ENCODE results near the gene SPTBN2. TPM values are rescaled to one million over a fixed set of nuclear protein-coding genes. Genes with fewer than 3 reads are reported as not detected.

SPTBN2 gene
- total and polyA plus RNA-seq, 4 donors, result 4.7 to 16.1 (median 11.3) TPM

- ATAC-seq (ENCODE audit: insufficient read depth, low FRiP score) (no peak), DNase-seq (no peak)
- Histone ChIP-seq H3K4me1 (ENCODE audit: control insufficient read depth in 5 of 5, insufficient read depth in 5 of 5, low read length in 5 of 5) (peaks cover 0 to 30% (median 11%) of the 10 kb centered on the region in 5 donors), H3K27ac (ENCODE audit: low read depth in 1 of 2, low read length in 1 of 2) (peak overlapping the region; percentile 89 to 93), H3K9ac (ENCODE audit: insufficient read depth in 1 of 2, low read length in 2 of 2) (peak overlapping the region; percentile 69 to 89), H3K36me3 (ENCODE audit: control insufficient read depth in 4 of 4, insufficient read depth in 4 of 4, low read length in 4 of 4) (peaks cover 0 to 6% (median 3%) of the 10 kb centered on the region in 4 donors), H3K27me3 (ENCODE audit: control insufficient read depth in 3 of 3, insufficient read depth in 3 of 3, low read length in 2 of 3) (no peaks in the 10 kb centered on the region), H3K9me3 (ENCODE audit: control insufficient read depth in 4 of 4, insufficient read depth in 3 of 4, low read length in 3 of 4) (no peaks in the 10 kb centered on the region), H3K4me3 (peak overlapping the region; percentile 76)
- TF ChIP-seq CTCF (IDR thresholded peaks at IDR 0.05; ENCODE audit: control extremely low read depth, extremely low read depth), result no peak
- WGBS, 2 donors, result 9 to 13% methylated on average over 25 to 26 of the region's 27 CpGs
Measured at GRCh38 chr11:66676931-66677598, 52.0 kb downstream of the SPTBN2 start.

DNA sequence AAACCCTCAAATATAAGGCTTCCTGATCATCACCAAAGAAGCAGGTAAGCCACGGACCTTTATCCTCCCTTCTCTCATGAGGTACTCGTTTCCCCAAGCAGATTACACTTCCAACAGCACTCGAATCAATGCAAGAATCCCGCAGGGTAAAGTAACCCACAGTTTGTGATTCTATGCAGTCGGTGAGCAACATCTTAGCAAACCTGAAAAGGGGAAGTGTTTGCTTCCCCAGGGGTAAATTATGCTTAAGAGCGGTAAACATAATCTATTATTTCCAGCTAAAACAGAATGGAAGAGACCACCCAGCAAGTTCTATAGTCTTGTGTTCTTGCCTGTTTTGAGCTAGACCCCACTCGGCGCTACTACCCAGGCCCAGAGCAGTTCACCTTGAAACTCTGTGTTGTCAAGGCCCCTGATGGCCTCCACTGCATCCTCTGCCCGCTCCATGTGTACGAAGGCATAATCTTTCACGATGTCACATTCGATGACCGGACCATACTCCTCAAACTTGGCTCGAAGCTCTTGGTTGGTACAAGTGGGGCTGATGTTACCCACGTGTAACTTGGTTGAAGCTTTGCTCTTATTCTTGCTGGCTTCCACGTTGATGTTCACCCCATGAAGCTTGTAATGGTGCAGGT, 52.6 kb downstream of the SPTBN2 start:
- TF ChIP-seq CTCF (IDR thresholded peaks at IDR 0.05; ENCODE audit: control extremely low read depth, extremely low read depth), result no peak
- no peak overlapping the region for H3K27ac ChIP-seq (ENCODE audit: low read depth in 1 of 2, low read length in 1 of 2)
- H3K9ac ChIP-seq (ENCODE audit: insufficient read depth in 1 of 2, low read length in 2 of 2), result peak overlapping the region; percentile 69 to 89
- DNase-seq, result no peak
- no peaks in the 10 kb centered on the region for H3K27me3 ChIP-seq (ENCODE audit: control insufficient read depth in 3 of 3, insufficient read depth in 3 of 3, low read length in 2 of 3)
- H3K4me1 ChIP-seq (ENCODE audit: control insufficient read depth in 5 of 5, insufficient read depth in 5 of 5, low read length in 5 of 5), result peaks cover 0 to 30% (median 11%) of the 10 kb centered on the region in 5 donors
- no peak overlapping the region for H3K4me3 ChIP-seq
- peaks cover 0 to 6% (median 3%) of the 10 kb centered on the region in 4 donors for H3K36me3 ChIP-seq (ENCODE audit: control insufficient read depth in 4 of 4, insufficient read depth in 4 of 4, low read length in 4 of 4)
- no peaks in the 10 kb centered on the region for H3K9me3 ChIP-seq (ENCODE audit: control insufficient read depth in 4 of 4, insufficient read depth in 3 of 4, low read length in 3 of 4)
- 60 to 64% methylated on average over 16 of the region's 16 CpGs for WGBS, 2 donors
- ATAC-seq (ENCODE audit: insufficient read depth, low FRiP score), result no peak

GRCh38 chr11:66674964-66675602, 53.9 kb downstream of the SPTBN2 start:
- 71 to 95% methylated on average over 2 of the region's 2 CpGs for WGBS, 2 donors
- Histone ChIP-seq H3K36me3 (ENCODE audit: control insufficient read depth in 4 of 4, insufficient read depth in 4 of 4, low read length in 4 of 4) (peaks cover 0 to 15% (median 5%) of the 10 kb centered on the region in 4 donors), H3K9ac (ENCODE audit: insufficient read depth in 1 of 2, low read length in 2 of 2) (no peak overlapping the region), H3K9me3 (ENCODE audit: control insufficient read depth in 4 of 4, insufficient read depth in 3 of 4, low read length in 3 of 4) (no peaks in the 10 kb centered on the region), H3K27ac (ENCODE audit: low read depth in 1 of 2, low read length in 1 of 2) (no peak overlapping the region), H3K4me1 (ENCODE audit: control insufficient read depth in 5 of 5, insufficient read depth in 5 of 5, low read length in 5 of 5) (peaks cover 0 to 30% (median 11%) of the 10 kb centered on the region in 5 donors), H3K27me3 (ENCODE audit: control insufficient read depth in 3 of 3, insufficient read depth in 3 of 3, low read length in 2 of 3) (no peaks in the 10 kb centered on the region), H3K4me3 (no peak overlapping the region)
- TF ChIP-seq CTCF (IDR thresholded peaks at IDR 0.05; ENCODE audit: control extremely low read depth, extremely low read depth), result no peak
- ATAC-seq (ENCODE audit: insufficient read depth, low FRiP score) (no peak), DNase-seq (no peak)

Measured in lung (tissue), 12 donors.